Activated CD8-positive, alpha-beta memory T cell treated with anti-CD3 and anti-CD28 coated beads, Interleukin-2, amount 10 ng/mL, durations not matched to agents 7 days and 5 days (primary cell): ENCODE measurements around the gene TWNK. TPM values are rescaled to one million over a fixed set of nuclear protein-coding genes. Genes with fewer than 3 reads are reported as not detected.

Experiments
- ATAC-seq: fragments of 150-1000 bp; cut with Tn5 transposase; one replicate; pipeline ENCODE4 v1.10.0; 2021; ENCODE audit warnings: moderate library complexity
- CTCF ChIA-PET: fragments of 350-600 bp; sonication (Branson Sonifier 250); formaldehyde crosslinking; loops from one replicate; lab custom pipeline; 2021; ENCODE audit warnings: antibody characterized with exemption; lab: Charles Lee
- DNase-seq: peaks from one replicate; pipeline ENCODE4 v3.0.0-alpha.2; 2020
- H3K27ac Mint-ChIP-seq: one replicate; pipeline ENCODE4 v1.8.0; 2021; ENCODE audit warnings: mild to moderate bottlenecking, mixed read lengths
- H3K27me3 Mint-ChIP-seq: one replicate; pipeline ENCODE4 v1.8.0; 2021; ENCODE audit warnings: mixed read lengths
- H3K36me3 Mint-ChIP-seq: one replicate; pipeline ENCODE4 v1.8.0; 2021; ENCODE audit warnings: mild to moderate bottlenecking, mixed read lengths
- H3K4me1 Mint-ChIP-seq: one replicate; pipeline ENCODE4 v1.8.0; 2021; ENCODE audit warnings: mixed read lengths
- H3K4me3 Mint-ChIP-seq: one replicate; pipeline ENCODE4 v1.8.0; 2021; ENCODE audit warnings: mild to moderate bottlenecking, moderate library complexity, mixed read lengths
- H3K9me3 Mint-ChIP-seq: one replicate; pipeline ENCODE4 v1.8.0; 2022; ENCODE audit warnings: low read depth, mixed read lengths
- total RNA-seq, 2 experiments: library from RNA; stranded (reverse); gene quantifications; one replicate each; pipeline ENCODE4 v1.2.3, GENCODE V29; 2021

The TWNK gene
- total RNA-seq, 2 experiments from 2014 or later, result 11.2 to 18.7 TPM

DNA sequence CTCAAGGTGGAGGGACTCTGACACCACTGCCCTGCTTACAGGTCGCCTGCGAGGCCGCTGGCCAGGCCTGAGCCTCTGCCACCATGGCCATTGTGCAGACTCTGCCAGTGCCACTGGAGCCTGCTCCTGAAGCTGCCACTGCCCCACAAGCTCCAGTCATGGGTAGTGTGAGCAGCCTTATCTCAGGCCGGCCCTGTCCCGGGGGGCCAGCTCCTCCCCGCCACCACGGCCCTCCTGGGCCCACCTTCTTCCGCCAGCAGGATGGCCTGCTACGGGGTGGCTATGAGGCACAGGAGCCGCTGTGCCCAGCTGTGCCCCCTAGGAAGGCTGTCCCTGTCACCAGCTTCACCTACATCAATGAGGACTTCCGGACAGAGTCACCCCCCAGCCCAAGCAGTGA, 15.1 kb downstream of the TWNK start:
- ATAC-seq, result no peak
- peaks cover 13% of the 10 kb centered on the region for H3K4me1 Mint-ChIP-seq
- H3K4me3 Mint-ChIP-seq, result no peak overlapping the region
- no peak overlapping the region for H3K27ac Mint-ChIP-seq
- no peak for DNase-seq
- no peaks in the 10 kb centered on the region for H3K9me3 Mint-ChIP-seq
- no peaks in the 10 kb centered on the region for H3K27me3 Mint-ChIP-seq
- CTCF ChIA-PET, result interaction anchor here (1.1 to 13.2 kb wide), 3 partner anchors 9 to 16 kb away, joined by 3 to 174 read pairs (median 7); no protein-coding TSS in a partner anchor
- H3K36me3 Mint-ChIP-seq, result no peaks in the 10 kb centered on the region

GRCh38 chr10:101003639-101004206, 16.4 kb downstream of the TWNK start:
- CTCF ChIA-PET, result interaction anchor here (1.5 to 13.2 kb wide), 2 partner anchors 13 to 46 kb away, joined by 3 to 174 read pairs; no protein-coding TSS in a partner anchor
- DNase-seq, result no peak
- Mint-ChIP-seq H3K9me3 (no peaks in the 10 kb centered on the region), H3K36me3 (no peaks in the 10 kb centered on the region), H3K27ac (no peak overlapping the region), H3K27me3 (no peaks in the 10 kb centered on the region), H3K4me1 (peaks cover 6% of the 10 kb centered on the region), H3K4me3 (no peak overlapping the region)
- ATAC-seq, result no peak

DNA sequence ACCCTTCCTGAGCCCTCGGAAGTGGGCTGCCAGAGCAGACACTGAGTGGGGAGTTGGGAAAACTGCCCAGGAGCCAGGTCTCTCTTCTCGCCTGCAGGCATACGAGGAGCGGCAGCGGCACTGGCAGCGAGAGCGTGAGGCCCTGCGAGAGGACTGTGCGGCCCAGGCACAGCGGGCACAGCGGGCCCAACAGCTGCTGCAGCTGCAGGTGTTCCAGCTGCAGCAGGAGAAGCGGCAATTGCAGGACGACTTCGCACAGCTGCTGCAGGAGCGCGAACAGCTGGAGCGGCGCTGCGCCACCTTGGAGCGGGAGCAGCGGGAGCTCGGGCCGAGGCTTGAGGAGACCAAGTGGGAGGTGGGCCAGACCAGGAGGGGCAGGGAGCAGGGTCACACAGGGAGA, 18.0 kb downstream of the TWNK start:
- Mint-ChIP-seq H3K36me3 (no peaks in the 10 kb centered on the region), H3K9me3 (no peaks in the 10 kb centered on the region)
- CTCF ChIA-PET, result interaction anchor here (1.5 to 13.2 kb wide), 2 partner anchors 11 to 47 kb away, joined by 3 to 174 read pairs; no protein-coding TSS in a partner anchor

DNA sequence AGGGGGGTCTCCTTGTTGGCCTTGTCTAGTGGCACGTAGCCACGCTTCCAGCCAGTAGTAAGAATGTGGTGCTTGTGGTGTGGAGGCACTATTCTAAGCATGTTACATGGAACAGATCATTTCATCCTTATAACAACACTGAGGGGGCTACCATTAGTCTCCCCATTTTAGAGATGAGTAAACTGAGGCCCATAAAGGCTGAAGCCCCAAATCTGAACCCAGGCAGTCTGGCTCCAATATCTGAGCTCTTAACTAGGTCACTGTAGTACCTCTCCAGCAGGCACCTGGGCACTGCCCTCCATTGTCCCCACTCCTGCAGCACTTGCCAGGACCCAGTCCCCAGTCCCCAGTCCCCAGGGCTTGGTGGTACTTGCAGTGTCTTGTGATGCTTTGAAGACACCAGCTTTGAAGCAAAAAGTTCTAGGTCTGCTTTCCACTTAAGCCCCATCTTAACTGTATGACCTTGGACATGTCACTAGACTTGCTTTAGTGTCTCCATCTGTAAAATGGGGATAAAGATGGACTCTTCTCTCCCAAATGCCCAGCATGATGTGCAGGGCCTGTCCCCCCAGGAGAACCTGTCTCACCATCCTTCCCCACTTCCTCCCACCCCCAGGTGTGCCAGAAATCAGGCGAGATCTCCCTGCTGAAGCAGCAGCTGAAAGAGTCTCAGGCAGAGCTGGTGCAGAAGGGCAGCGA, 18.7 kb downstream of the TWNK start:
- Mint-ChIP-seq H3K27me3 (no peaks in the 10 kb centered on the region), H3K4me3 (no peak overlapping the region), H3K27ac (no peak overlapping the region), H3K4me1 (peaks cover 2% of the 10 kb centered on the region), H3K36me3 (no peaks in the 10 kb centered on the region), H3K9me3 (no peaks in the 10 kb centered on the region)
- CTCF ChIA-PET, result interaction anchor here (2.2 to 13.2 kb wide), 3 partner anchors 8 to 26 kb away, joined by 6 to 174 read pairs (median 16); no protein-coding TSS in a partner anchor
- DNase-seq (no peak), ATAC-seq (no peak)

More for the DNA sequence above, 18.0 kb downstream of the TWNK start:
- Mint-ChIP-seq H3K27ac (no peak overlapping the region), H3K27me3 (no peaks in the 10 kb centered on the region), H3K4me1 (peaks cover 3% of the 10 kb centered on the region), H3K4me3 (no peak overlapping the region)
- DNase-seq (no peak), ATAC-seq (no peak)

GRCh38 chr10:101006593-101007098, 19.3 kb downstream of the TWNK start:
- CTCF ChIA-PET, result interaction anchor here (1.1 to 2.3 kb wide), 4 partner anchors 9 to 25 kb away, joined by 4 to 16 read pairs (median 6); partner anchors contain the start of genes PDZD7 and SFXN3
- no peak overlapping the region for H3K27ac Mint-ChIP-seq
- DNase-seq, result no peak
- no peaks in the 10 kb centered on the region for H3K4me1 Mint-ChIP-seq
- H3K4me3 Mint-ChIP-seq, result no peak overlapping the region
- H3K36me3 Mint-ChIP-seq, result no peaks in the 10 kb centered on the region
- no peaks in the 10 kb centered on the region for H3K9me3 Mint-ChIP-seq
- no peak for ATAC-seq
- no peaks in the 10 kb centered on the region for H3K27me3 Mint-ChIP-seq

DNA sequence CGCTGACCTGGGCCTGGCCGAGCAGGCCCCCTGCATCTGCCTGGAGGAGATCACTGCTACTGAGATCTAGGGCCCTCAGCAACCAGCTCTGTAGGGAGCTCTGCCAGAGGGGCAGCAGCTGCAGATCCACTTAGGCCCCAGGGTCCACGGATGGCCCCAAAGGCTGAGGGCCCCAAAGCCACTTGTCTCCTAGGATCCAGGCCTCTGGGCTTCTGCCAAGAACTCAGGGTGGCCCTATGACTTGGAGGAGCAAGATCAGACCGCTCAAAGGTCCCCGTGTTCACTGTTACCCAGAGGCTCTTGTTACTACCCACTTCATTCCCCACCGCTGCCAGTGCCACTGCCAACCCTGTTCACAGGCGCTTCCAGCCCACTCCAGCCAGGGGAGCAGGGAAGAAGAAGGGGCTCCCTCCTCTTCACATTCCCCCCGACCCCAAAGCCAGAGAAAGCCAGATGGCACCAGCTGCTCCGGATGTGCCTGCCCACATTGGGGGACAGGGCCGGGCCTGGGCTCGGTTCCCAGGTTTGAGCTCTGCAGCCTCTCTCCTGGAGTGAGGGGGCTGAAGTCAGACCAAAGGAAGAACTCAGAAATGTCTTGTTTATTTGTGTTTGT, 19.9 kb downstream of the TWNK start:
- CTCF ChIA-PET, result interaction anchor here (1.1 to 2.3 kb wide), 4 partner anchors 9 to 25 kb away, joined by 4 to 16 read pairs (median 6); partner anchors contain the start of genes PDZD7 and SFXN3
- no peaks in the 10 kb centered on the region for H3K9me3 Mint-ChIP-seq
- no peak overlapping the region for H3K27ac Mint-ChIP-seq
- no peaks in the 10 kb centered on the region for H3K4me1 Mint-ChIP-seq
- no peak for ATAC-seq
- no peak for DNase-seq
- H3K36me3 Mint-ChIP-seq, result no peaks in the 10 kb centered on the region
- no peaks in the 10 kb centered on the region for H3K27me3 Mint-ChIP-seq
- H3K4me3 Mint-ChIP-seq, result no peak overlapping the region

DNA sequence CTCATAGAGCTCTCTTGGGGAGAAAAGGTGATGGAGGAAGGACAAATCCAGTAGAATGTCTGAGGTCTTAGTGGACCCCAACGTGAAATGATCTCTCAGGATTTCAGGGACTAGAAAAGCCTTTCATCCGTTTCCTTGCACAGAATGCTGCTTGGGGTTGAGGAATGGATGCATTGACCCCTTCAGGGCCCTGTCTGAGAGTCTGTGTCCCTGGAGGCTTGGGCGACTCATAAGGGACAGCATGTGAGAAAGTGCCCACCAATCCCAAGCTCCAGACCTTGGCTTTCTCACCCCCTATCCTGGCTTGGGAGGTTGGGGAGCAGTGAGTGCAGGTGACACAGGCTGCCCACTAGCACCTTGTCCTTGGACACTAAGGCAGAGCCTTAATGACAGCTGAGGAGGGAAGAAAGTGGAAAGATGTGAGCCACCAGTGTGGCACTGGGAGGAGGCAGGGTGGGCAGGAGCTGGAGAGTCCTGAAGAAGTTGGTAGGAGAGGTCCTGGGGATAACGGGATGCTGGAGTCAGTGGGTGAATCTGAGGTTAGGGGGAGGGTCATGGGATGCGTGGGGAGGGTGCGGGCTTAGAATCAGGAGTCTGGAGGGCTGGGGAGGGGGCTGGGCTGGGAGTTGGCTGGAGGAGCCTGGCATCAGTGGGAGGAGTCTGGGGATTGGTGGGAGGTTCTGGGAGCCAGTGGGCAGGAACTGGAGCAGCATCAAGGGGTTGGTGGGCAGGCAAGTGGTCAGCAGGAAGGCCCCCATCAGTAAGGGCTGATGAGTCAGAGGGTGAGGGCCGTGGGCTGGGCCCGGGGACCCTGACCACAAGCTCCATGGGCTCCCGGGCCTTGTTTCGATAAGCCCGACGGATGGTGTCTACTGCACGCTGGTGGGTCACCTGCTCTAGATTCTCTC, 20.8 kb downstream of the TWNK start:
- Mint-ChIP-seq H3K36me3 (no peaks in the 10 kb centered on the region), H3K27me3 (peaks cover 1% of the 10 kb centered on the region), H3K4me1 (peaks cover 7% of the 10 kb centered on the region), H3K27ac (no peak overlapping the region), H3K4me3 (no peak overlapping the region), H3K9me3 (no peaks in the 10 kb centered on the region)
- CTCF ChIA-PET, result interaction anchor here (1.1 to 2.3 kb wide), 6 partner anchors 9 to 24 kb away, joined by 3 to 16 read pairs (median 6); no protein-coding TSS in a partner anchor
- DNase-seq (no peak), ATAC-seq (no peak)

- no peak overlapping the region for H3K27ac Mint-ChIP-seq
- CTCF ChIA-PET, result interaction anchor here (1.1 to 2.3 kb wide), 3 partner anchors 8 to 11 kb away, joined by 3 to 9 read pairs (median 7); no protein-coding TSS in a partner anchor
- H3K4me1 Mint-ChIP-seq, result peaks cover 12% of the 10 kb centered on the region
- ATAC-seq (no peak), DNase-seq (no peak)
- H3K9me3 Mint-ChIP-seq, result no peaks in the 10 kb centered on the region
- no peaks in the 10 kb centered on the region for H3K36me3 Mint-ChIP-seq
- H3K27me3 Mint-ChIP-seq, result peaks cover 3% of the 10 kb centered on the region
- no peak overlapping the region for H3K4me3 Mint-ChIP-seq
Measured at GRCh38 chr10:101008823-101009423, 21.6 kb downstream of the TWNK start.

- DNase-seq (no peak), ATAC-seq (no peak)
- CTCF ChIA-PET, result interaction anchor here (0.8 to 2.3 kb wide), 2 partner anchors 8 to 12 kb away, joined by 3 to 7 read pairs; no protein-coding TSS in a partner anchor
- H3K9me3 Mint-ChIP-seq, result no peaks in the 10 kb centered on the region
- H3K4me1 Mint-ChIP-seq, result peaks cover 26% of the 10 kb centered on the region
- peaks cover 3% of the 10 kb centered on the region for H3K27me3 Mint-ChIP-seq
- no peaks in the 10 kb centered on the region for H3K36me3 Mint-ChIP-seq
- no peak overlapping the region for H3K4me3 Mint-ChIP-seq
- no peak overlapping the region for H3K27ac Mint-ChIP-seq
Measured at GRCh38 chr10:101010329-101010728, 23.0 kb downstream of the TWNK start.

DNA sequence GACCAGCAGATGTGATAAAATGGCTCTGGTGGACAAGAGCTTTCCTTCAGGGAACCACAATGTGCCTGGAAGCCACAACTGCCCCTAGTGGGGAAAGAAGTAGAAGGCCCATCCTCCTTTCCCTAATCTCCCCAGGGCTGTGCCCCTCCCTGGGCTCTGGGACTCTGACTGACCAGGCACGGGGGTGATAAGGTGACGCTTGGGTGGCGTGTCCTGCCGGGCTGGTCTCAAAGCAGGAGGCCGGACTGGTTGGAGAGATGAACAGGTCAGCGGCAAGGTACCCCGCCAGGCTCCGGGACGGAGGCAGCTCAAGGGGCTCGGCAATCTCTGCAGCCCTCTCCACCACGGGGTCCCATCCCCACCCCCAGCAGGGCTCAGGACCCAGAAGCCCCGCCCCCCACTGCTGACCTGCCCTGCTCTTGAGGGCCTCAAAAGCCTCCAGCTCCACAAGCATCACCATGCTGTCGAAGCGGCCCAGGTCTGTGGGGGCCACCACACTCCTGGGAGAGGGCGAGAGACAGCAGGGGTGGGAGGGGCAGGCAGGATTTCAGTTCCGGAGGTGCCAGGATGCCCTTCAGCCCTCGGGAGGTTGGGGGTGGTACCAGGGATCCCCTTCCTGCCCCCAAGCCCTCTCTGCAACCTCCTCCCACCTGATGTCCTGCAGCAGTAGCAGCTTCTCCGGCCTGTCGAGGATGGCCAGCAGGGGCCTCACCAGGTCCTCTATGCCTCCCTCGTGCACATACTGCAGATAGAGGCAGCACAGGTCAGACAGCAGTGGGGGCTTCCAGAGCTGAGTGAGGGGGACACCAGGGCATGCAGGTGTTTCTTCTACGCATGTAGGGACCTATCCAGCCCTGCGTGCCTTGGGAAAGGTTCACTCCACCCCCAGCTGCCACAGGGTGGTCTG, 24.4 kb downstream of the TWNK start:
- no peaks in the 10 kb centered on the region for H3K9me3 Mint-ChIP-seq
- DNase-seq (no peak), ATAC-seq (no peak)
- H3K27ac Mint-ChIP-seq, result no peak overlapping the region
- peaks cover 8% of the 10 kb centered on the region for H3K27me3 Mint-ChIP-seq
- no peaks in the 10 kb centered on the region for H3K36me3 Mint-ChIP-seq
- peaks cover 27% of the 10 kb centered on the region for H3K4me1 Mint-ChIP-seq
- CTCF ChIA-PET, result interaction anchor here (0.7 to 1.6 kb wide), 8 partner anchors 9 to 43 kb away, joined by 4 to 8 read pairs (median 5); partner anchors contain the start of genes LZTS2 and SEMA4G
- no peak overlapping the region for H3K4me3 Mint-ChIP-seq
